Parathyroid adenoma (tissue), 2 donors: Measurements from ENCODE around the gene USP37.

ENCODE experiments used
- H2AFZ ChIP-seq: fragments of 300-600 bp; sonication (generic); one replicate; pipeline ENCODE4 v1.7.0; 2017; ENCODE audit warnings: antibody characterized with exemption, mild to moderate bottlenecking
- H3K27ac ChIP-seq: fragments of 300-600 bp; sonication (generic); one replicate; pipeline ENCODE4 v1.7.0; 2017
- H3K27me3 ChIP-seq: fragments of 300-600 bp; sonication (generic); one replicate; pipeline ENCODE4 v1.7.0; 2017; ENCODE audit warnings: low read length; ENCODE audit not compliant: control insufficient read depth, insufficient read depth
- H3K36me3 ChIP-seq: fragments of 300-600 bp; sonication (generic); one replicate; pipeline ENCODE4 v1.7.0; 2017; ENCODE audit warnings: low read length; ENCODE audit not compliant: control insufficient read depth, insufficient read depth
- H3K4me1 ChIP-seq: fragments of 300-600 bp; sonication (generic); one replicate; pipeline ENCODE4 v1.7.0; 2017; ENCODE audit warnings: control low read depth
- H3K4me2 ChIP-seq: fragments of 300-600 bp; sonication (generic); one replicate; pipeline ENCODE4 v1.7.0; 2017; ENCODE audit warnings: low read length
- H3K4me3 ChIP-seq: fragments of 300-600 bp; sonication (generic); one replicate; pipeline ENCODE4 v1.7.0; 2017; ENCODE audit warnings: low read depth, low read length
- H3K79me2 ChIP-seq: fragments of 300-600 bp; sonication (generic); one replicate; pipeline ENCODE4 v1.7.0; 2017; ENCODE audit warnings: control low read depth
- H3K9ac ChIP-seq: fragments of 300-600 bp; sonication (generic); one replicate; pipeline ENCODE4 v1.7.0; 2017; ENCODE audit warnings: mild to moderate bottlenecking
- H3K9me3 ChIP-seq: fragments of 300-600 bp; sonication (generic); one replicate; pipeline ENCODE4 v1.7.0; 2017; ENCODE audit warnings: low read length; ENCODE audit not compliant: control insufficient read depth
- CTCF ChIP-seq: fragments of 300-600 bp; sonication (generic); IDR thresholded peaks from one replicate; pipeline ENCODE4 v1.7.0; 2017; ENCODE audit warnings: antibody characterized with exemption, mild to moderate bottlenecking
- donor health status: primary hyperparathyroidism.

USP37 gene

GRCh38 chr2:218435003-218435982, 132.9 kb downstream of the USP37 start:
- Histone ChIP-seq H3K27me3 (no peaks in the 10 kb centered on the region), H3K79me2 (no peaks in the 10 kb centered on the region), H3K36me3 (no peaks in the 10 kb centered on the region), H3K4me3 (no peak overlapping the region), H3K27ac (no peak overlapping the region), H3K9me3 (no peaks in the 10 kb centered on the region), H3K9ac (no peak overlapping the region), H3K4me2 (no peak overlapping the region), H3K4me1 (no peaks in the 10 kb centered on the region), H2AFZ (no peak overlapping the region)
- TF ChIP-seq CTCF = no peak

- H3K9me3 ChIP-seq = no peaks in the 10 kb centered on the region
- H3K27ac ChIP-seq = no peak overlapping the region
- H3K79me2 ChIP-seq = no peaks in the 10 kb centered on the region
- H3K4me1 ChIP-seq = no peaks in the 10 kb centered on the region
- H2AFZ ChIP-seq = no peak overlapping the region
- no peaks in the 10 kb centered on the region for H3K27me3 ChIP-seq
- no peak for TF ChIP-seq CTCF
- H3K36me3 ChIP-seq = no peaks in the 10 kb centered on the region
- H3K4me2 ChIP-seq = no peak overlapping the region
- H3K9ac ChIP-seq = no peak overlapping the region
- no peak overlapping the region for H3K4me3 ChIP-seq
These were observed 133.7 kb downstream of the USP37 start for GRCh38 chr2:218434456-218434855.

GRCh38 chr2:218432676-218433365, 135.3 kb downstream of the USP37 start:
- Histone ChIP-seq H3K27me3 (no peaks in the 10 kb centered on the region), H2AFZ (no peak overlapping the region), H3K4me1 (no peaks in the 10 kb centered on the region), H3K9ac (no peak overlapping the region), H3K79me2 (no peaks in the 10 kb centered on the region), H3K4me2 (no peak overlapping the region), H3K4me3 (no peak overlapping the region), H3K9me3 (no peaks in the 10 kb centered on the region), H3K36me3 (no peaks in the 10 kb centered on the region), H3K27ac (no peak overlapping the region)
- TF ChIP-seq CTCF = no peak

- Histone ChIP-seq H3K4me1 (no peaks in the 10 kb centered on the region), H3K27me3 (no peaks in the 10 kb centered on the region), H3K4me2 (no peak overlapping the region), H3K9ac (no peak overlapping the region), H2AFZ (no peak overlapping the region), H3K27ac (no peak overlapping the region), H3K4me3 (no peak overlapping the region), H3K36me3 (no peaks in the 10 kb centered on the region), H3K79me2 (no peaks in the 10 kb centered on the region), H3K9me3 (no peaks in the 10 kb centered on the region)
- TF ChIP-seq CTCF = no peak
These were observed 136.3 kb downstream of the USP37 start for GRCh38 chr2:218431878-218432277.
